HG03025 (cell line): ENCODE data around the gene MTIF3.
A peak's percentile ranks its signal among the peaks of the same experiment; 100 is the strongest.

ENCODE experiments used
- ATAC-seq: cut with Tn5 transposase; IDR thresholded peaks from one replicate; pipeline ENCODE4 v1.9.1; 2021; ENCODE audit warnings: mild to moderate bottlenecking, moderate library complexity; ENCODE audit not compliant: unreplicated experiment, low FRiP score

MTIF3 gene

GRCh38 chr13:27449936-27450828, at the start of gene MTIF3:
Gene MTIF3, minus strand, starts transcription at chr13:27450564. Its CDS starts 10,116 bp downstream, at chr13:27440448.
- ATAC-seq = peak; percentile 86

- ATAC-seq = no peak
Observed at GRCh38 chr13:27497563-27498230, 47.3 kb upstream of the MTIF3 start.

GRCh38 chr13:27496536-27497273, 46.3 kb upstream of the MTIF3 start:
- no peak for ATAC-seq

- ATAC-seq = no peak
Observed at GRCh38 chr13:27496006-27496405, 45.6 kb upstream of the MTIF3 start.

GRCh38 chr13:27495551-27495950, 45.2 kb upstream of the MTIF3 start:
- no peak for ATAC-seq

GRCh38 chr13:27493981-27494380, 43.6 kb upstream of the MTIF3 start:
- no peak for ATAC-seq

- no peak for ATAC-seq
Observed at GRCh38 chr13:27489456-27489855, 39.1 kb upstream of the MTIF3 start.

- no peak for ATAC-seq
Observed at GRCh38 chr13:27487776-27488175, 37.4 kb upstream of the MTIF3 start.

GRCh38 chr13:27483421-27483820, 33.1 kb upstream of the MTIF3 start:
- ATAC-seq = no peak

- ATAC-seq = peak; percentile 89
Observed at GRCh38 chr13:27482983-27483382, 32.6 kb upstream of the MTIF3 start.

GRCh38 chr13:27481766-27482165, 31.4 kb upstream of the MTIF3 start:
- ATAC-seq = no peak

GRCh38 chr13:27476943-27477703, 26.8 kb upstream of the MTIF3 start:
- ATAC-seq = peak; percentile 58

GRCh38 chr13:27474751-27475268, 24.4 kb upstream of the MTIF3 start:
- no peak for ATAC-seq

GRCh38 chr13:27472941-27473340, 22.6 kb upstream of the MTIF3 start:
- ATAC-seq = no peak

- ATAC-seq = no peak
Observed at GRCh38 chr13:27472441-27472840, 22.1 kb upstream of the MTIF3 start.

GRCh38 chr13:27470075-27470820, 19.9 kb upstream of the MTIF3 start:
- ATAC-seq = no peak

- ATAC-seq = no peak
Observed at GRCh38 chr13:27466513-27466912, 16.1 kb upstream of the MTIF3 start.

GRCh38 chr13:27465611-27466010, 15.2 kb upstream of the MTIF3 start:
- ATAC-seq = no peak

- ATAC-seq = no peak
Observed at GRCh38 chr13:27463500-27463899, 13.1 kb upstream of the MTIF3 start.
